ENCODE results near the gene MAP3K14. TPM values are rescaled to one million over a fixed set of nuclear protein-coding genes. Genes with fewer than 3 reads are reported as not detected.
"Not testable (repeated sequence)": the region's sequence is repeated elsewhere in the genome, so short reads cannot be mapped to it uniquely, and the experiment has no call there.

MAP3K14 gene
- total RNA-seq, 1 donor from 2014 or later: 49.5 TPM

DNA sequence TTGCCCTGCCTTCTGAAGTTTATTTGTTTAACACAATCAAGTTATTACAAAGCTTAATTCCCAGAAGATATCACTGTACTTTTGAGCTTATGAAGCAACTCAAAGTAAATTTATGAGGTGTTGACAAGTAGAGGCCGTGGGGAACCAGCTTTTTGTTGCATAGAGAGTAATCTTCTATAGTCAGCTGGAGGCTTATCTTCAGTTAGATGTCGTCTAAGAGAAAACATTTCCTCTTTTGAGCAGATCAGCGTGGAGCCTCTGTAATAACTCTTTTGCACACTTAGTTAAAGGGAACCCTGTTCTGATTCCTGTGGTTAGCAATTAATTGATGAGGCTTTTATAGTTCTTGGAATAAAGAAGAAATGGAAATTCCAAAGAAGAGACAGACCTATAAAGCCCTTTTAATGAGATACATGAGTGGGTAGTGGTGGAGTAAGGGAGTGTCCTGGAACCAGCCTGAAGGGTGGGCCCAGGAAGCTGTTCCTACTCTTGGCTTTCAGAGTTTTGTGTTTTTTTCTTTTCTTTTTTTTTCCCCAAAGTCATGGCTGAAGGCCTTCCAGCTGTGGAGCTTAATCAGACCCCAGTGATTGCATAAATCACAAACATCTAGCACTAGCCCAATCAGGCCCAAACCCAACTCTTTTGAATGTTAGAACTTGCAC lies 28.9 kb upstream of the MAP3K14 start:
- peaks cover 10% of the 10 kb centered on the region for H3K27me3 Mint-ChIP-seq (ENCODE audit: low read depth)
- intact Hi-C loops (cut with micrococcal nuclease): no loop called here
- no peak for DNase-seq (ENCODE audit: low spot score)
- H3K27ac Mint-ChIP-seq: no peak overlapping the region
- no peak overlapping the region for H3K4me3 Mint-ChIP-seq (ENCODE audit: low read depth)
- no peaks in the 10 kb centered on the region for H3K9me3 Mint-ChIP-seq
- H3K36me3 Mint-ChIP-seq (ENCODE audit: low read depth): no peaks in the 10 kb centered on the region
- H3K4me1 Mint-ChIP-seq (ENCODE audit: low read depth): no peaks in the 10 kb centered on the region

DNA sequence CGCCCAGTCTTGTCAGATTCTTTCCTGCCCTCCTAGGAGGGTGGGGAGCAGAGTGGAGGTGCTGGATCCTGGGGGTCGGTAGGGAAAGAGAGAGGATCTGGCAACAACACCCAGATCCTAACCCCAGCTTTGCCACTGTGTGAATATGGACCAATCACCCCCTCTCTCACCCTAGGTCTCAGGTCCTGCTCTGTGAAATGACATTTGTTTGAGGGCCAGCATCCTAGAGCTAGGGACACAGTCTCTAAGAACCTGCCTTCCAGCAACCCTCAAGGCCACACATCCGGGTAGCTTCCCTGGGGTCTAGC lies 28.4 kb upstream of the MAP3K14 start:
- no peaks in the 10 kb centered on the region for H3K9me3 Mint-ChIP-seq
- H3K36me3 Mint-ChIP-seq (ENCODE audit: low read depth): no peaks in the 10 kb centered on the region
- H3K4me3 Mint-ChIP-seq (ENCODE audit: low read depth): no peak overlapping the region
- H3K27me3 Mint-ChIP-seq (ENCODE audit: low read depth): peaks cover 8% of the 10 kb centered on the region
- H3K4me1 Mint-ChIP-seq (ENCODE audit: low read depth): no peaks in the 10 kb centered on the region
- intact Hi-C loops (cut with micrococcal nuclease): no loop called here
- H3K27ac Mint-ChIP-seq: no peak overlapping the region
- DNase-seq (ENCODE audit: low spot score): no peak

DNA sequence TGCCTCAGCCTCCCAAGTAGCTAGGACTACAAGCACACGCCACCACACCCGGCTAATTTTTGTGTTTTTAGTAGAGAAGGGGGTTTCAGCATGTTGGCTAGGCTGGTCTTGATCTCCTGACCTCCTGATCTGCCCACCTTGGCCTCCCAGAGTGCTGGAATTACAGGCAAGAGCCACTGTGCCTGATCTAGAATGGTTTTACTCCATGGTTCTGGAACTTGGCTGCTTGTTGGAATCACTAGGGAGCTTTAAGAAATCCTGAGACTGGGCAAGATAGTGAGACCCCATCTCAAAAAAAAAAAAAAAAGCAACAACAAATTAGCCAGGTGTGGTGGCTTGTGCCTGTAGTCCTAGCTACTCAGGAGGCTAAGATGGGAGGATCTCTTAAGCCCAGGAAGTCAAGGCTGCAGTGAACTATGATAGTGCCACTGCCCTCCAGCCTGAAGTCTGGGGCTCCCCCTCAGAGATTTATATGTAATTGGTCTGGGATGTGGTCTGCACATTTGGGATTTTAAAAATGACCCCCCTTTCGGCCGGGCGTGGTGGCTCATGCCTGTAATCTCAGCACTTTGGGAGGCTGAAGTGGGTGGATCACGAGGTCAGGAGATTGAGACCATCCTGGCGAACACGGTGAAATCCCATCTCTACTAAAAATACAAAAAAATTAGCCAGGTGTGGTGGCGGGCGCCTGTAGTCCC lies 27.3 kb upstream of the MAP3K14 start:
- DNase-seq (ENCODE audit: low spot score); H3K36me3 Mint-ChIP-seq (ENCODE audit: low read depth); H3K27me3 Mint-ChIP-seq (ENCODE audit: low read depth); H3K27ac Mint-ChIP-seq; H3K4me1 Mint-ChIP-seq (ENCODE audit: low read depth); H3K4me3 Mint-ChIP-seq (ENCODE audit: low read depth); H3K9me3 Mint-ChIP-seq: not testable (repeated sequence)
- intact Hi-C loops (cut with micrococcal nuclease): loop anchor here (5.0 kb wide), 1 partner anchor 33 kb away; no protein-coding TSS in a partner anchor

DNA sequence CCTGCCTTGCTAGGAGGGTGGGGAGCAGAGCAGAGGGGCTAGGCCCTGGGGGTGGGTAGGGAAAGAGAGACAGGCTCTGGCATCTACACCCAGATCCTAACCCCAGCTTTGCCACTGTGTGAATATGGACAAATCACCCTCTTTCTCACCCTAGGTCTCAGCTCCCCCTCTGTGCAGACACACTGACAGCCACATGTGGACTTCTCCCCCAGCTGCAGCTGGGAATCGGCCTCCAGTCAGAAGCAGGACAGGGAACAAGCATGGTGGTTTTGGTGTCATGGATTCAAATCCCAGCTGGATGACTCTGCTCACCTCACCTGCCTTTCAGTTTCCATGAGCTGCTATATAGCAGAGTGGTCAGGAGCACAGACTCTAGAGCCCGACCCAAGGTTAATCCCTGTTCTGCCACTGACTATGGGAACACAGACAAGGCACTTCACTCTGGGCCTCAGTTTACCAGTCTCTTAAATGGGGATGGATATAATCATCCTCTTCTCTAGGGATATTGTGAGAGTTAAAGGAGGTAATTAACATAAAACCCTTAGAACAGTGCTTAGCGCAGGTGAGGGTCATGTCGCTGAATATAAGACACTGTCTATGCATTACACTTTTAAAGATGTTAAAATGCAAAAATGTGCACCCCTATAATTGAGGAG lies 26.2 kb upstream of the MAP3K14 start:
- peaks cover 6% of the 10 kb centered on the region for H3K27me3 Mint-ChIP-seq (ENCODE audit: low read depth)
- DNase-seq (ENCODE audit: low spot score): no peak
- H3K36me3 Mint-ChIP-seq (ENCODE audit: low read depth): no peaks in the 10 kb centered on the region
- H3K27ac Mint-ChIP-seq: no peak overlapping the region
- intact Hi-C loops (cut with micrococcal nuclease): loop anchor here (5.0 kb wide), 1 partner anchor 34 kb away; no protein-coding TSS in a partner anchor
- H3K9me3 Mint-ChIP-seq: no peaks in the 10 kb centered on the region
- no peaks in the 10 kb centered on the region for H3K4me1 Mint-ChIP-seq (ENCODE audit: low read depth)
- H3K4me3 Mint-ChIP-seq (ENCODE audit: low read depth): no peak overlapping the region

DNA sequence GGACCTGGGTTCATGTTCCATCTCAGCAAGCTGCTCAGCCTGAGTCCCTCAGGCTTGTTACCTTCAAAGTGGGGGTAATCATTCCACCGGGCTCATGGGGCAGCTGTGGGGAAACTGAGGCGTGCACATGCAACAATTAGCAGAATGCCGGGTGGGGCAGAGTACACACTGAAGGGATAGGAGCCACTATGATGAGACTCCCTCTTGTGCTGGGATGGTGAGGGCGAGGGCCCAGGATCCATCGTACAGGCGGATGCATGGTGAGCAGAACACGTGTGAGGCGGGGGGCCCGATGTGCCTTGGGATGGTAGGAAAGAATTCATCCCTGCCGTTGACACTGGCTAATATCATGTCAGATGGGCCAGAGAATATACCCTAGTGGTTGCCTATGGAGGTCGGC lies 25.5 kb upstream of the MAP3K14 start:
- H3K4me1 Mint-ChIP-seq (ENCODE audit: low read depth): no peaks in the 10 kb centered on the region
- no peak overlapping the region for H3K27ac Mint-ChIP-seq
- intact Hi-C loops (cut with micrococcal nuclease): loop anchor here (5.0 kb wide), 1 partner anchor 35 kb away; no protein-coding TSS in a partner anchor
- H3K27me3 Mint-ChIP-seq (ENCODE audit: low read depth): peaks cover 6% of the 10 kb centered on the region
- H3K9me3 Mint-ChIP-seq: no peaks in the 10 kb centered on the region
- H3K36me3 Mint-ChIP-seq (ENCODE audit: low read depth): no peaks in the 10 kb centered on the region
- DNase-seq (ENCODE audit: low spot score): no peak
- no peak overlapping the region for H3K4me3 Mint-ChIP-seq (ENCODE audit: low read depth)

DNA sequence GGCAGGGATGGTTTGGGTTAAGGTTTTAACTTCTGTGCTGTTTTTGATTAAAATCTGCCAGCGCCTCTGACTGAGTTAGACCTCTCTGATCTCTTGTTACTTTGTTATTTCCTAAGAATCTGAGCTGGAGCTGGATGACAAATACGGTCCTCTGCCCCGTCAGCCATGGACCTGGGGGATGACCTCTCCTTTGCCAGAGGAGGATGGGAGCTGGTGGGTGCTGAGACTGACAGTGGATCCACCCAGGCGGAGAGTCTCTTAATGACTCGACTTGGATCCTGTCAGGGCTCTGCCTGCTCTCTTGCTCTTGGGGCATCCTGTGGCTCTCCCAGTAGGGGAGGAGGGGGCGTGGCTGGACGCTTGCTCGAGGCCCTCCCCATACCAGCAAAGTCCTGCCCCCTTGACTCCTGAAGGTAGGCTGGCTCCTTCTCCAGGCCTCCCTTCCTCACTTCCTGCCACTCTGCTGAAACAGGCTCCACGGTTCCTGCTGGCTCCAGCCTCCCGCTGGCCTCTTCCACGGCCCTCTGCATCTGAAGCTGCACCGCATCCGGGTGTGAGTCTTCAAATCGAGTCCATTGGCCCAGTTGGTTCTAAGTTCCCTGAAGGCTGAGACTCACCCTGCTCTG lies 24.8 kb upstream of the MAP3K14 start:
- DNase-seq (ENCODE audit: low spot score): no peak
- Mint-ChIP-seq H3K36me3 (ENCODE audit: low read depth) (no peaks in the 10 kb centered on the region), H3K4me1 (ENCODE audit: low read depth) (no peaks in the 10 kb centered on the region), H3K4me3 (ENCODE audit: low read depth) (no peak overlapping the region), H3K27ac (no peak overlapping the region), H3K27me3 (ENCODE audit: low read depth) (peaks cover 6% of the 10 kb centered on the region), H3K9me3 (no peaks in the 10 kb centered on the region)
- intact Hi-C loops (cut with micrococcal nuclease): loop anchor here (5.0 kb wide), 1 partner anchor 36 kb away; no protein-coding TSS in a partner anchor

DNA sequence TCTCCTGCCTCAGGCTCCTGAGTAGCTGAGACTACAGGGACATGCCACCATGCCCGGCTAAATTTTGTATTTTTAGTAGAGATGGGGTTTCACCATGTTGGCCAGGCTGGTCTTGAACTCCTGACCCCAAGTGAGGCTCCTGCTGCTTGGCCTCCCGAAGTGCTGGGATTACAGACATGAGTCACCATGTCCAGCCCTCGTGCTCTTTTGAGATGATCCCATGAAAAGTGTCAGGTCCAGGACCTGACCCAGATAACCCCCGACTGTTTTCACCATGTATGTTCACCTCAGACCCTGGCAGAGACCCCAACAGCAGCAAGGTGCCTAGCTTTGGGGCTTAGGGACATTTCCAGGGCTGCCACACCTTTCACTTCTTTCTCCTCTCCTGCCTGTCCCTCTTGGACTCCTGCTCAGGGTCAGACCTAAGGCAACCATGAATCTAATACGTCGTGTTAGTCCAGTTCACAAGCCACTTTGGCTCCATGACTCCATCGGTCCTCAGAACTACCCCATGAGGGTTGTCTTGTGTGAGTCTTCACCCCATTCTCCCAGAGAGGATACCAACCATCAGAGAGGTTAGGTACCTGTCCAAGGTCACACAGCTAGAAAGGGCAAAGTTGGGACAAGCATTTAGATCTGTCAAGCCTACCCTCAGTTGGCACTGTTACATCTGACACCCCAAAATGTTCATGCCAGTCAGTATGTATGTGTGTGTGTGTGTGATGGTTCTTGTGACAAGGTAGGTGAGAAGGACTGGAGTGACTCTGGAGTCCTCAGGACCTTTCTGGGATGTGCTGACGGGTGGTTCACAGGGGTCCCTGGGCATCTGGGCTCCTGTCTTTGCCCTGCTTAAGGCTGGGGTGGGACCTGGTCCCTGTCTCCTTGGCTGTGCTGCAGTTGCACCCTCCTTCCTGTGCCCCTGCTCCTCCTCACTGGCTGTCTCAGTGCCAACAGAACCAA lies 23.1 kb upstream of the MAP3K14 start:
- no peak for DNase-seq (ENCODE audit: low spot score)
- Mint-ChIP-seq H3K27me3 (ENCODE audit: low read depth) (peaks cover 6% of the 10 kb centered on the region), H3K4me1 (ENCODE audit: low read depth) (no peaks in the 10 kb centered on the region), H3K9me3 (no peaks in the 10 kb centered on the region), H3K4me3 (ENCODE audit: low read depth) (no peak overlapping the region), H3K27ac (no peak overlapping the region), H3K36me3 (ENCODE audit: low read depth) (no peaks in the 10 kb centered on the region)
- intact Hi-C loops (cut with micrococcal nuclease): loop anchor here (5.0 kb wide), 1 partner anchor 37 kb away; no protein-coding TSS in a partner anchor

DNA sequence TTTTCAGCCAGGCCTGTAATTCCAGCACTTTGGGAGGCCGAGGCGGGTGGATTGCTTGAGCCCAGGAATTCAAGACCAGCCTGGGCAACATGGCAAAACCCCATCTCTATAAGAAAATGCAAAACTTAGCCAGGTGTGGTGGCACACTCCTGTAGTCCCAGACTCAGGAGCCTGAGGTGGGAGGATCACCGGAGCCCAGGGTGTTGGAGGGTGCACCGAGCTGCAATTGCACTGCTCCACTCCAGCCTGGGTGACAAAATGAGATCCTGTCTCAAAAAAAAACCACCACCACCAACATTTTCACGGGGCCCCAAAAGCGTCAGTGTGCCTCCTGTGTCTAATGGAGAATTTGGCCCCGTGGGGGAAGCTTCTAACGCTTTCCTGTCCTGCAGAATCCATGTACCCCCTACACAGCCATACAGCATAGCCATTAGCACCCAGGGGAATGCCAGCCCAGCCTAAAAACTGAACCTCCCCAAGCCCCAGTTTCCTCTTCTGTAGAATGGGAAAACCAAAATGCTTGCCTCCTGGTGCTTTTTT lies 22.2 kb upstream of the MAP3K14 start:
- no peak overlapping the region for H3K4me3 Mint-ChIP-seq (ENCODE audit: low read depth)
- intact Hi-C loops (cut with micrococcal nuclease): no loop called here
- DNase-seq (ENCODE audit: low spot score): no peak

DNA sequence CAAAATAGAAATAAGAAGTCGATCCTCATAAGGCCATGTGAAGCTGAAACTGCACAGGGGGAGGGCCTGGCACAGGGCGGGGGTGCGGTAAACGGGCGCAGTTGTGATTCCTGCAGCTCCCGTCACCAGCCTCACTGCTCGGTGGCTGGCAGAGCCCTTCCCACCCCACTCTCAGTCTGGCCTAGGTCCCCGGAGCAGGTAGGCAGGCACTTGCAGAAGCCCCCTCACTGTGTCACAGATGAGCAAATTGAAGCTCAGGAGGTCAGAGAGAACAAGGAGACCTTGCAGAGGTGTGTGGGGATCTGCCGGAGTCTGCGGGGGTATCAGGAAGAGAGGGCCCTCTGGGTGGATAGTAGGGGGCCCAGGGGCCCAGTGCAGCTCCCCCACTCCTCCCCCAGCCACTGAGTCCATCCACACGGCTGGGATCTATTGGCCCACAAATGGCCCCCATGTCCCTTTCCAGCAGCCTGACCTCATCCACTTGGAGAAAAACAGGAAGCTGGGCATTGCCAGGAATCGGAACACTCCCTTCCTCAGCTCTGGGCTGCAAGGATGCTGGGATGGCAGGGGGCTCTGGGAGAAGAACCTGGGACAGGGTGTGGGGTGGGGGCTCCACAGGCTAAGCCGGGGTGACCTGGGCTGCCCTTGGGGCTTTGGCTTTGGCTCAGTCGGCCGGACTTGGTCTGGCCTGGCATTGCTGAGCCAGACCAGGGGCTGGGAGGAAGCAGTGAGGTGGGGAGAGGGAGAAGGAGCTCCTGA lies 21.4 kb upstream of the MAP3K14 start:
- Mint-ChIP-seq H3K27ac (no peak overlapping the region), H3K4me1 (ENCODE audit: low read depth) (peaks cover 12% of the 10 kb centered on the region), H3K27me3 (ENCODE audit: low read depth) (peaks cover 6% of the 10 kb centered on the region), H3K4me3 (ENCODE audit: low read depth) (no peak overlapping the region), H3K9me3 (no peaks in the 10 kb centered on the region), H3K36me3 (ENCODE audit: low read depth) (no peaks in the 10 kb centered on the region)
- intact Hi-C loops (cut with micrococcal nuclease): no loop called here
- DNase-seq (ENCODE audit: low spot score): no peak

More for the DNA sequence above, 22.2 kb upstream of the MAP3K14 start:
- Mint-ChIP-seq H3K27me3 (ENCODE audit: low read depth) (peaks cover 6% of the 10 kb centered on the region), H3K27ac (no peak overlapping the region), H3K4me1 (ENCODE audit: low read depth) (peaks cover 5% of the 10 kb centered on the region), H3K9me3 (no peaks in the 10 kb centered on the region), H3K36me3 (ENCODE audit: low read depth) (no peaks in the 10 kb centered on the region)

DNA sequence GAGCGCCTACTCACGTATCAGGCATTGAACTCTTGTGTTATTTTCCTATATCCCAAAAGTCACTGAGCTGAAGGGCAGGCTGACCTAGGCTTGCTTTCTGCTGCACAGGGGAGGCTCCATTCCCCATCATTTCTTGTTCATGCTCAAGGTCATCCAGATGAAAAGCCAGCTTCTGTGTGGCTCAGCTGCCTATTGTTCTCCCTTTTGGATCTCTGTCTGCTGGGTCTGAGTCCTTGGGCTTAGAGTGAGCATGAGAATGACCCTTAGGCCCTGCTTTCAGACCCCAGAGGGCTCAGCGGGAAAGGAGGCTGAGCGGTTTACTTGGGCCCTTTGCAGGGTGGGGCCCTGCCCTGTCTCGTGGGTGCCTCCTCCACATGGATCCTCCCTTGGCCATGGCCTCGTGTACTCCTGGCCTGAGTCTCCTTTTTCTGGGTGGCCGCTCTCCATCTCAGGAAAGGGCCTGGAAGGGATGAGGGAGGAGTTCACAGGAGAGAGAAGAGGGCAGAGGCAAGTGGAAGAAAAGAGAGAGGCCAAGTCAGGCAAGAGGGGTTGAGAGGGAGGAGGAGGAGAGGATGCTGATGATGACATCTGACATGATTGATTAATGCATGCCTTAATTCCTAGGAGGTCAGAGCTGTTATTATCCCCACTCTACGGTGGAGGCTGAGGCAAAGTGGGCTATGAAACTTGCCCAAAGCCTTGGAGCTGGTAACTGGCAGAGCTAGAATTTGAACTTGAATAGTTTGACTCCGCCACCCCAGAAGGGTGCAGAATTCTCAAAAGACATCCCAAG lies 19.8 kb upstream of the MAP3K14 start:
- Mint-ChIP-seq H3K4me1 (ENCODE audit: low read depth) (peaks cover 23% of the 10 kb centered on the region), H3K36me3 (ENCODE audit: low read depth) (no peaks in the 10 kb centered on the region), H3K27ac (no peak overlapping the region), H3K27me3 (ENCODE audit: low read depth) (peaks cover 3% of the 10 kb centered on the region), H3K4me3 (ENCODE audit: low read depth) (no peak overlapping the region), H3K9me3 (no peaks in the 10 kb centered on the region)
- intact Hi-C loops (cut with micrococcal nuclease): no loop called here
- DNase-seq (ENCODE audit: low spot score): no peak

DNA sequence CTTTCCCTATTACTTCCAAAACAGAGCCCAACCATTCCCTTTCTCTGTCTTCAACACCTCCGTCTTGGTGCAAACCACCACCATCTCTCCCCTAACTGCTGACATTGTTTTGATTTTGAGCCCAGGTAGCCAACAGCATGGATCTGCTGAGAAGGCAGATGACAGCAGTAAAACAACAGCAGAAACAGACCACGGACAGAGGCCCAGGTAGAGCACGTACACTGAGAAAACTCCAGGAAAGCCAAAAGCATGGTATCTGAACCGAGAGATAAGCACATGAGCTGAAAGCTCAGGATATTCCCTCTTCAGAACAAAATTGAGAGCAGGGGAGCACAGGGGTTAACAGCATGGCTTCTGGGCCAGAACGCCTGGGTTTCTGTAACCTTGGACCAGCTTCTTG lies 18.9 kb upstream of the MAP3K14 start:
- Mint-ChIP-seq H3K36me3 (ENCODE audit: low read depth) (no peaks in the 10 kb centered on the region), H3K4me1 (ENCODE audit: low read depth) (peaks cover 23% of the 10 kb centered on the region), H3K27me3 (ENCODE audit: low read depth) (peaks cover 3% of the 10 kb centered on the region), H3K9me3 (no peaks in the 10 kb centered on the region), H3K4me3 (ENCODE audit: low read depth) (no peak overlapping the region), H3K27ac (no peak overlapping the region)
- intact Hi-C loops (cut with micrococcal nuclease): no loop called here
- DNase-seq (ENCODE audit: low spot score): no peak

All from activated T-helper 2 cell treated with anti-CD3 and anti-CD28 coated beads, Interferon-gamma antibody, Interleukin-2, Interleukin-4, amounts not matched to agents 10 μg/mL and 5 μg/mL and 100 μg/mL, durations not matched to agents 14 hours and 24 hours and 36 hours (primary cell).